Neural cell (in vitro differentiated cells): ENCODE data around the gene IPO7. TPM values are rescaled to one million over a fixed set of nuclear protein-coding genes. Genes with fewer than 3 reads are reported as not detected.
"Not testable (repeated sequence)": the region's sequence is repeated elsewhere in the genome, so short reads cannot be mapped to it uniquely, and the experiment has no call there.

Experiments used
- H2AFZ ChIP-seq: fragments of 200-600, 300-800 bp; sonication (generic), shearing (Covaris generic); 2 replicates; pipeline ENCODE4 v1.6.0; 2014; ENCODE audit warnings: low read depth, mild to moderate bottlenecking, antibody characterized with exemption, low read length, moderate library complexity
- H3F3A ChIP-seq: fragments of 200-600 bp; shearing (Covaris generic); 2 replicates; pipeline ENCODE4 v1.6.1; 2016; ENCODE audit warnings: mild to moderate bottlenecking, moderate library complexity, mixed read lengths, antibody characterized with exemption, low read length; ENCODE audit not compliant: insufficient read depth, poor library complexity, severe bottlenecking
- H3K27ac ChIP-seq: fragments of 200-600, 300-800 bp; sonication (generic), shearing (Covaris generic); 2 replicates; pipeline ENCODE4 v1.5.1; 2014; ENCODE audit warnings: mild to moderate bottlenecking, low read length, moderate library complexity
- H3K27me3 ChIP-seq: fragments of 300-800, 200-600 bp; sonication (generic), shearing (Covaris generic); 2 replicates; pipeline ENCODE4 v1.6.0; 2014; ENCODE audit warnings: mild to moderate bottlenecking, low read depth, low read length, moderate library complexity; ENCODE audit not compliant: insufficient read depth
- H3K36me3 ChIP-seq: fragments of 300-800, 200-600 bp; sonication (generic), shearing (Covaris generic); 2 replicates; pipeline ENCODE4 v1.5.1; 2014; ENCODE audit warnings: mild to moderate bottlenecking, antibody characterized with exemption, low read length, moderate library complexity; ENCODE audit not compliant: insufficient read depth
- H3K4me2 ChIP-seq: fragments of 300-800, 200-600 bp; sonication (generic), shearing (Covaris generic); 2 replicates; pipeline ENCODE4 v1.6.0; 2014; ENCODE audit warnings: mild to moderate bottlenecking, low read length
- H3K4me3 ChIP-seq: fragments of 300-800, 200-600 bp; sonication (generic), shearing (Covaris generic); 2 replicates; pipeline ENCODE4 v1.5.1; 2014; ENCODE audit warnings: mild to moderate bottlenecking, low read length, moderate library complexity
- H3K79me2 ChIP-seq: fragments of 200-600 bp; shearing (Covaris generic); replicated peaks from 2 replicates; pipeline ENCODE4 v1.6.0; 2014; ENCODE audit warnings: mild to moderate bottlenecking, low read length, moderate library complexity; ENCODE audit not compliant: insufficient read depth
- H3K9ac ChIP-seq: fragments of 300-800, 200-600 bp; sonication (generic), shearing (Covaris generic); 2 replicates; pipeline ENCODE4 v1.6.1; 2016; ENCODE audit warnings: mild to moderate bottlenecking, low read length, mixed read lengths
- H3K9me2 ChIP-seq: fragments of 200-600 bp; shearing (Covaris generic); 2 replicates; pipeline ENCODE4 v1.6.1; 2016; ENCODE audit warnings: mild to moderate bottlenecking, low read length, mixed read lengths; ENCODE audit not compliant: insufficient read depth
- H3K9me3 ChIP-seq: fragments of 200-600, 300-800 bp; sonication (generic), shearing (Covaris generic); 2 replicates; pipeline ENCODE4 v1.6.1; 2016; ENCODE audit warnings: mild to moderate bottlenecking, mixed run types, low read length, moderate library complexity, mixed read lengths
- H4K20me1 ChIP-seq: fragments of 200-600 bp; shearing (Covaris generic); 2 replicates; pipeline ENCODE4 v1.6.1; 2016; ENCODE audit warnings: mild to moderate bottlenecking, mixed run types; ENCODE audit not compliant: insufficient read depth
- CTCF ChIP-seq: fragments of 450-650 bp; IDR thresholded peaks from 2 replicates; pipeline ENCODE4 v1.5.1; 2014; ENCODE audit warnings: antibody characterized with exemption, mild to moderate bottlenecking, moderate library complexity; ENCODE audit not compliant: poor library complexity, severe bottlenecking
- EP300 ChIP-seq: fragments of 450-650 bp; conservative IDR thresholded peaks from 2 replicates; pipeline ENCODE4 v1.6.1; 2014; ENCODE audit warnings: antibody characterized with exemption, mild to moderate bottlenecking, moderate library complexity; ENCODE audit not compliant: poor library complexity, severe bottlenecking
- EZH2 ChIP-seq: fragments of 200-600, 300-800 bp; shearing (Covaris generic), sonication (generic); IDR thresholded peaks from 2 replicates; pipeline ENCODE4 v1.6.1; 2014; ENCODE audit warnings: antibody characterized with exemption, low read length, borderline replicate concordance, mild to moderate bottlenecking; ENCODE audit not compliant: insufficient read depth, poor library complexity, severe bottlenecking
- MXI1 ChIP-seq: fragments of 450-650 bp; conservative IDR thresholded peaks from 2 replicates; pipeline ENCODE4 v1.6.1; 2014; ENCODE audit warnings: antibody characterized with exemption, mild to moderate bottlenecking; ENCODE audit not compliant: poor library complexity, severe bottlenecking
- POLR2AphosphoS5 ChIP-seq: IDR thresholded peaks from 2 replicates; pipeline ENCODE4 v1.6.1; 2012
- RAD21 ChIP-seq: fragments of 450-650 bp; conservative IDR thresholded peaks from 2 replicates; pipeline ENCODE4 v1.6.1; 2014; ENCODE audit warnings: antibody characterized with exemption, mild to moderate bottlenecking, moderate library complexity
- REST ChIP-seq: IDR thresholded peaks from 2 replicates; pipeline ENCODE4 v1.6.1; 2012; ENCODE audit warnings: borderline replicate concordance
- SMC3 ChIP-seq: fragments of 450-650 bp; conservative IDR thresholded peaks from 2 replicates; pipeline ENCODE4 v1.6.1; 2014; ENCODE audit warnings: antibody characterized with exemption, mild to moderate bottlenecking, moderate library complexity; ENCODE audit not compliant: poor library complexity
- TAF1 ChIP-seq: IDR thresholded peaks from 2 replicates; pipeline ENCODE4 v1.6.1; 2012; ENCODE audit warnings: low read depth
- polyA plus RNA-seq: library from polyadenylated mRNA; depleted of rRNA; stranded (reverse); fragments of >200 nt; gene quantifications from 2 replicates; pipeline ENCODE4 v1.2.3, GENCODE V29; 2014

Gene IPO7
- polyA plus RNA-seq, 1 donor from 2014 or later = 69.2 TPM

GRCh38 chr11:9357041-9357440, 27.4 kb upstream of the IPO7 start:
- no peak overlapping the region for H3K4me2 ChIP-seq
- H2AFZ ChIP-seq = no peak overlapping the region
- no peaks in the 10 kb centered on the region for H3K79me2 ChIP-seq
- no peak overlapping the region for H3K4me3 ChIP-seq
- TF ChIP-seq REST (no peak), SMC3 (no peak), CTCF (no peak), MXI1 (no peak)
- H3K9ac ChIP-seq = no peak overlapping the region
- H3K9me2 ChIP-seq = no peaks in the 10 kb centered on the region
- H3F3A ChIP-seq = no peaks in the 10 kb centered on the region
- no peaks in the 10 kb centered on the region for H4K20me1 ChIP-seq
- no peaks in the 10 kb centered on the region for H3K9me3 ChIP-seq
- no peaks in the 10 kb centered on the region for H3K36me3 ChIP-seq
- no peak overlapping the region for H3K27ac ChIP-seq
- H3K27me3 ChIP-seq = no peaks in the 10 kb centered on the region

GRCh38 chr11:9360862-9361622, 23.4 kb upstream of the IPO7 start:
- H3K9me3 ChIP-seq, H3K79me2 ChIP-seq, H3K27me3 ChIP-seq, H4K20me1 ChIP-seq, H3K4me2 ChIP-seq, H3K9me2 ChIP-seq, H3K4me3 ChIP-seq, H3K9ac ChIP-seq, H3K36me3 ChIP-seq, H3F3A ChIP-seq, H3K27ac ChIP-seq, H2AFZ ChIP-seq: not testable (repeated sequence)

- Histone ChIP-seq H3K79me2 (no peaks in the 10 kb centered on the region), H3K27me3 (no peaks in the 10 kb centered on the region), H4K20me1 (no peaks in the 10 kb centered on the region), H3F3A (no peaks in the 10 kb centered on the region), H3K36me3 (no peaks in the 10 kb centered on the region), H3K4me2 (no peak overlapping the region), H3K9ac (no peak overlapping the region), H3K4me3 (no peak overlapping the region), H2AFZ (no peak overlapping the region), H3K9me2 (no peaks in the 10 kb centered on the region), H3K9me3 (no peaks in the 10 kb centered on the region), H3K27ac (no peak overlapping the region)
- TF ChIP-seq CTCF (no peak), REST (no peak), EP300 (no peak), SMC3 (no peak), TAF1 (no peak), RAD21 (no peak), EZH2 (no peak), MXI1 (no peak), POLR2AphosphoS5 (no peak)
These were observed 22.0 kb upstream of the IPO7 start for GRCh38 chr11:9362393-9362863.
